Parathyroid adenoma (tissue), 2 donors: ENCODE data around the gene DHX57.
A peak's percentile ranks its signal among the peaks of the same experiment; 100 is the strongest.

Experiments
- H2AFZ ChIP-seq: fragments of 300-600 bp; sonication (generic); one replicate; pipeline ENCODE4 v1.7.0; 2017; ENCODE audit warnings: antibody characterized with exemption, mild to moderate bottlenecking
- H3K27ac ChIP-seq: fragments of 300-600 bp; sonication (generic); one replicate; pipeline ENCODE4 v1.7.0; 2017
- H3K27me3 ChIP-seq: fragments of 300-600 bp; sonication (generic); one replicate; pipeline ENCODE4 v1.7.0; 2017; ENCODE audit warnings: low read length; ENCODE audit not compliant: control insufficient read depth, insufficient read depth
- H3K36me3 ChIP-seq: fragments of 300-600 bp; sonication (generic); one replicate; pipeline ENCODE4 v1.7.0; 2017; ENCODE audit warnings: low read length; ENCODE audit not compliant: control insufficient read depth, insufficient read depth
- H3K4me1 ChIP-seq: fragments of 300-600 bp; sonication (generic); one replicate; pipeline ENCODE4 v1.7.0; 2017; ENCODE audit warnings: control low read depth
- H3K4me2 ChIP-seq: fragments of 300-600 bp; sonication (generic); one replicate; pipeline ENCODE4 v1.7.0; 2017; ENCODE audit warnings: low read length
- H3K4me3 ChIP-seq: fragments of 300-600 bp; sonication (generic); one replicate; pipeline ENCODE4 v1.7.0; 2017; ENCODE audit warnings: low read depth, low read length
- H3K79me2 ChIP-seq: fragments of 300-600 bp; sonication (generic); one replicate; pipeline ENCODE4 v1.7.0; 2017; ENCODE audit warnings: control low read depth
- H3K9ac ChIP-seq: fragments of 300-600 bp; sonication (generic); one replicate; pipeline ENCODE4 v1.7.0; 2017; ENCODE audit warnings: mild to moderate bottlenecking
- H3K9me3 ChIP-seq: fragments of 300-600 bp; sonication (generic); one replicate; pipeline ENCODE4 v1.7.0; 2017; ENCODE audit warnings: low read length; ENCODE audit not compliant: control insufficient read depth
- CTCF ChIP-seq: fragments of 300-600 bp; sonication (generic); IDR thresholded peaks from one replicate; pipeline ENCODE4 v1.7.0; 2017; ENCODE audit warnings: antibody characterized with exemption, mild to moderate bottlenecking
- donor health status: primary hyperparathyroidism.

Gene DHX57

GRCh38 chr2:38887347-38887746, 11.6 kb upstream of the DHX57 start:
- Histone ChIP-seq H2AFZ (no peak overlapping the region), H3K79me2 (no peaks in the 10 kb centered on the region), H3K27ac (no peak overlapping the region), H3K4me3 (no peak overlapping the region), H3K4me2 (no peak overlapping the region), H3K9ac (no peak overlapping the region), H3K9me3 (no peaks in the 10 kb centered on the region), H3K36me3 (no peaks in the 10 kb centered on the region), H3K4me1 (no peaks in the 10 kb centered on the region), H3K27me3 (no peaks in the 10 kb centered on the region)
- TF ChIP-seq CTCF, result no peak

- H3K27ac ChIP-seq, result no peak overlapping the region
- no peaks in the 10 kb centered on the region for H3K4me1 ChIP-seq
- no peak overlapping the region for H2AFZ ChIP-seq
- TF ChIP-seq CTCF, result no peak
- no peaks in the 10 kb centered on the region for H3K36me3 ChIP-seq
- H3K9me3 ChIP-seq, result no peaks in the 10 kb centered on the region
- no peaks in the 10 kb centered on the region for H3K27me3 ChIP-seq
- no peak overlapping the region for H3K4me2 ChIP-seq
- no peaks in the 10 kb centered on the region for H3K79me2 ChIP-seq
- no peak overlapping the region for H3K4me3 ChIP-seq
- H3K9ac ChIP-seq, result no peak overlapping the region
Observed at GRCh38 chr2:38886063-38886462, 10.3 kb upstream of the DHX57 start.

GRCh38 chr2:38876407-38876806, 673 bp upstream of the DHX57 start:
- Histone ChIP-seq H2AFZ (peak overlapping the region; percentile 84), H3K36me3 (no peaks in the 10 kb centered on the region), H3K4me1 (no peaks in the 10 kb centered on the region), H3K79me2 (peaks cover 27% of the 10 kb centered on the region), H3K9ac (peak overlapping the region; percentile 39), H3K4me3 (peak overlapping the region; percentile 87), H3K4me2 (peak overlapping the region; percentile 82), H3K27me3 (no peaks in the 10 kb centered on the region), H3K9me3 (no peaks in the 10 kb centered on the region), H3K27ac (peak overlapping the region; percentile 50)
- no peak for TF ChIP-seq CTCF

GRCh38 chr2:38875227-38875575, 533 bp downstream of the DHX57 start:
- no peaks in the 10 kb centered on the region for H3K9me3 ChIP-seq
- peak overlapping the region; percentile 82 for H3K4me2 ChIP-seq
- H3K36me3 ChIP-seq, result no peaks in the 10 kb centered on the region
- peaks cover 34% of the 10 kb centered on the region for H3K79me2 ChIP-seq
- H3K27ac ChIP-seq, result peak overlapping the region; percentile 50
- no peak for TF ChIP-seq CTCF
- H2AFZ ChIP-seq, result peak overlapping the region; percentile 84
- H3K4me1 ChIP-seq, result no peaks in the 10 kb centered on the region
- peak overlapping the region; percentile 39 for H3K9ac ChIP-seq
- peak overlapping the region; percentile 87 for H3K4me3 ChIP-seq
- H3K27me3 ChIP-seq, result no peaks in the 10 kb centered on the region

GRCh38 chr2:38873763-38874162, 2.0 kb downstream of the DHX57 start:
- Histone ChIP-seq H2AFZ (no peak overlapping the region), H3K27ac (no peak overlapping the region), H3K9ac (no peak overlapping the region), H3K4me1 (no peaks in the 10 kb centered on the region), H3K4me3 (no peak overlapping the region), H3K4me2 (no peak overlapping the region), H3K9me3 (no peaks in the 10 kb centered on the region), H3K27me3 (no peaks in the 10 kb centered on the region), H3K36me3 (no peaks in the 10 kb centered on the region), H3K79me2 (peaks cover 37% of the 10 kb centered on the region)
- TF ChIP-seq CTCF, result no peak
